BE2C (cell line): ENCODE results near the gene FAM83G.

Experiments used
- DNase-seq: peaks from one replicate; pipeline ENCODE4 v3.0.0-alpha.2; 2020
- H3K27me3 ChIP-seq: fragments of 250-450 bp; sonication (Bioruptor Pico); 2 replicates; pipeline ENCODE4 v1.5.1; 2020; ENCODE audit warnings: mild to moderate bottlenecking
- H3K36me3 ChIP-seq: fragments of 250-450 bp; sonication (Bioruptor Pico); 2 replicates; pipeline ENCODE4 v1.5.1; 2020; ENCODE audit warnings: mild to moderate bottlenecking
- H3K4me1 ChIP-seq: fragments of 250-450 bp; sonication (Bioruptor Pico); 2 replicates; pipeline ENCODE4 v1.5.1; 2020
- H3K4me3 ChIP-seq: 2 replicates; pipeline ENCODE4 v1.5.1; 2011; ENCODE audit warnings: low read depth, low read length
- H3K9me3 ChIP-seq: fragments of 250-450 bp; sonication (Bioruptor Pico); 2 replicates; pipeline ENCODE4 v1.5.1; 2020
- TF ChIP-seq, protein P1 (sequence below): IDR thresholded peaks from 2 replicates; pipeline ENCODE4 v1.5.1; 2012; ENCODE audit warnings: mild to moderate bottlenecking, low read depth, low read length

The FAM83G gene

DNA sequence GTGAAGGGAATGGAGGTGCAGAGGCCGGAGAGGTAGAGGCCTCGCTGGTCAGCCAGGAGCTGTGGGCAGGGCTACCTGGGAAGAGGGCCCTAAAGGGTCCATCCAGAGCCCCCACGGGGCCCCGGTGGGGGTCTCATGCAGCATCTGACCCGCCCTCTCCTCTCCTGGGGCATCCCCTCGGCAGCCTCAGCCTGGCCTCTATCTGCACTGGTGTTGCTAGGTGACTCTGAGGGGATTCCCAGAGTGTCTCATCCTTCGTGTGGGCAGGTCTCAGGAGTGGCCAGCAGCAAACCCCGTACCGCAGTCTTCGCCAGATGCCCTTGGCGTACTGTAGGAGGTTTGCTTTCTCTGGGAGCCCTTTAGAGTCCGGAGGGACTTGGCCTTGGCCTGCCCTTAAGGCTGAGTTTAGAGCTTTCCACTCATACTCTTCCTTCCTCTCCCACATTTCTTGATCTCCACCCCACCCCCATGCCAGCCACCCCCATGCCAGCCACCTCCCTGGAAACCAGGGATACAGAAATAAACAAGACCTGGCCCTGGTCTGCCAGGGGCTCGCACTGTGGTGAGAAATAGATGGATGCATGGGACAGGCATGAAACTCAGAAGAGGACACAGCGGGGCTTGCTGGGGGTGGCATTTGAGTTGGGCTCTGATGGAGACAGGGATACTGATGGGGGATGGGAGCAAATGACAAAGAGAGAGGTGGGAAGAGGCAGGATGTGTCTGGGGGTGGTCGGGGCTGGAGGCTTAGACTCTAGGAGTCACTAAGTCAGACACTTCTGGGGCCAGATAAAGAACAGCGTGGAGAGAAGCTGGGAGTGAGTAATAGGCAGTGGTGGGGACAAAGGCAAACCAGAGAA, 42.7 kb downstream of the FAM83G start:
- no peaks in the 10 kb centered on the region for H3K9me3 ChIP-seq
- no peaks in the 10 kb centered on the region for H3K4me1 ChIP-seq
- no peak for DNase-seq
- H3K27me3 ChIP-seq, result no peaks in the 10 kb centered on the region
- H3K4me3 ChIP-seq, result no peak overlapping the region
- H3K36me3 ChIP-seq, result no peaks in the 10 kb centered on the region
- TF ChIP-seq, protein P1, sequence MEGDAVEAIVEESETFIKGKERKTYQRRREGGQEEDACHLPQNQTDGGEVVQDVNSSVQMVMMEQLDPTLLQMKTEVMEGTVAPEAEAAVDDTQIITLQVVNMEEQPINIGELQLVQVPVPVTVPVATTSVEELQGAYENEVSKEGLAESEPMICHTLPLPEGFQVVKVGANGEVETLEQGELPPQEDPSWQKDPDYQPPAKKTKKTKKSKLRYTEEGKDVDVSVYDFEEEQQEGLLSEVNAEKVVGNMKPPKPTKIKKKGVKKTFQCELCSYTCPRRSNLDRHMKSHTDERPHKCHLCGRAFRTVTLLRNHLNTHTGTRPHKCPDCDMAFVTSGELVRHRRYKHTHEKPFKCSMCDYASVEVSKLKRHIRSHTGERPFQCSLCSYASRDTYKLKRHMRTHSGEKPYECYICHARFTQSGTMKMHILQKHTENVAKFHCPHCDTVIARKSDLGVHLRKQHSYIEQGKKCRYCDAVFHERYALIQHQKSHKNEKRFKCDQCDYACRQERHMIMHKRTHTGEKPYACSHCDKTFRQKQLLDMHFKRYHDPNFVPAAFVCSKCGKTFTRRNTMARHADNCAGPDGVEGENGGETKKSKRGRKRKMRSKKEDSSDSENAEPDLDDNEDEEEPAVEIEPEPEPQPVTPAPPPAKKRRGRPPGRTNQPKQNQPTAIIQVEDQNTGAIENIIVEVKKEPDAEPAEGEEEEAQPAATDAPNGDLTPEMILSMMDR, result no peak

DNA sequence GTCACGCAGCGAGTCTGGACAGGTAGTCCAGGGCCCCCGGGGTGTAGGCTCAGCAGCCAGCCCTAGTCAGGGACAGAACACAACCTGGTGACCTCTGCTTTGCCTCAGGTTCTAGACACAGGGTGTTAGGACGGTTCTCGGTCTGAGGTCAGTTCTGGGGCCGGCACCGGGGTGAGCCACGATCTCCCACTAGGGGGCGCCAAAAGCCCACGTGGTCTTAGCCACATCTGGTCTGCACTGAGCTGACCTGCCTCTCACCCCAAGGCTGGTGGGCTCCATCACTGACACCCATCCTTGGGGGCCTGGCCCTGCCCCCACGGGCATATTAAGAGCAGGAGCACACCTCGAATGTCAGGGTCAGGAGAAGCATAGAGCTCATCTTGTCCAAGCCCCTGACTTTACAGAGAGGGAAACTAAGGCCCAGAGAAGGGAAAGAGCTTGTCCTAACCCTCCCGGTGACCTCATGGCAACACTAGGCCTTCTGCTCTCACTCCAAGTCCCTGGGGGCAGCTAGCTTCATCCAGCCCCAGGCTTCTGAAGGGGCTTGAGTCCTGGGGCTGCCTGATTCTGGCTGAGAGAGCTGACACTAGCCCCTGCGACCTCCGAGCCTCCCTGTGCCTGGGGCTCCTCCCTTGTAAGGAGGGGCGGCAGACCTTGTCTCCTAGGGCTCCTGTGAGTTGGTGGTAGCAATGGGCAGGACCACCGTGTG, 43.6 kb downstream of the FAM83G start:
- Histone ChIP-seq H3K36me3 (no peaks in the 10 kb centered on the region), H3K9me3 (no peaks in the 10 kb centered on the region), H3K4me1 (no peaks in the 10 kb centered on the region), H3K27me3 (no peaks in the 10 kb centered on the region), H3K4me3 (no peak overlapping the region)
- TF ChIP-seq, protein P1, result peak; percentile 71
- DNase-seq, result peak; percentile 78

DNA sequence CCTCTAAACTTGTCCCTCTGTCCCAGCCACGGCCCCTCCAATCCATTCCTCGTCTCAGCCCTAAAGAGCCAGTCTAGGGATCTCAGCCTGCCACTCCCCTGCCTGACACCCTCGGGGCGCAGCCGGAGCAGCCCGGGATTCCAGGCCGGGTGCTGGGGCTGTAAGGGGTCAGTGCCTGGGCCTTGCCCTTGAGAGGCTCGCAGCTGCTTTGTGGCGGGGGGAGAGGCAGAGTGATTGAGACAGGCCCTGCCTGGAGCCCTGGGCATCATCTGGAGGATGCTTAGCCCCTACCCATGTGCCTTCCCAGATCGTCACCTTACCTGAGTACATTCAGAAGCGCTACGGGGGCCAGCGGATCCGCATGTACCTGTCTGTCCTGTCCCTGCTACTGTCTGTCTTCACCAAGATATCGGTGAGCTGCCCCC, 44.3 kb downstream of the FAM83G start:
- H3K9me3 ChIP-seq, result no peaks in the 10 kb centered on the region
- no peaks in the 10 kb centered on the region for H3K4me1 ChIP-seq
- H3K36me3 ChIP-seq, result no peaks in the 10 kb centered on the region
- no peak for DNase-seq
- TF ChIP-seq, protein P1, result no peak
- no peak overlapping the region for H3K4me3 ChIP-seq
- no peaks in the 10 kb centered on the region for H3K27me3 ChIP-seq

DNA sequence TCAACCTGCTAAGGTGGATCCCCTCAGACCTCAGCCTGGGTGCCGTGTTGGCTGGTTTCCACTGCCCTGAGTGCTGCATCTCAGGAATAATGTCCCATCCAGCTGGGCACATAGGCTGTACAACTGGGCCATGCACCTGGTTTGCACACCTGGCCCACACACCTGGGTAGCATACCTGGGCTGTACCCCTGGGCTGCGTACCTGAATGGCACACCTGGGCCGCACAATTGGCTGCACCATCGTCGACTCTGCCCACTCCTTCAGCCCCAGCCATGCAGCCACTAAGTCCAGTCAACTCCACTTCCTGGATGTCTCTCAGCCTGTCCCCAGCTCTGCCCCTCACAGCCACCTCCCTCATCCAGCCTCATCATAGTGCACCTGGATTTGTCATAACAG, 44.7 kb downstream of the FAM83G start:
- no peak for DNase-seq
- TF ChIP-seq, protein P1, result no peak

DNA sequence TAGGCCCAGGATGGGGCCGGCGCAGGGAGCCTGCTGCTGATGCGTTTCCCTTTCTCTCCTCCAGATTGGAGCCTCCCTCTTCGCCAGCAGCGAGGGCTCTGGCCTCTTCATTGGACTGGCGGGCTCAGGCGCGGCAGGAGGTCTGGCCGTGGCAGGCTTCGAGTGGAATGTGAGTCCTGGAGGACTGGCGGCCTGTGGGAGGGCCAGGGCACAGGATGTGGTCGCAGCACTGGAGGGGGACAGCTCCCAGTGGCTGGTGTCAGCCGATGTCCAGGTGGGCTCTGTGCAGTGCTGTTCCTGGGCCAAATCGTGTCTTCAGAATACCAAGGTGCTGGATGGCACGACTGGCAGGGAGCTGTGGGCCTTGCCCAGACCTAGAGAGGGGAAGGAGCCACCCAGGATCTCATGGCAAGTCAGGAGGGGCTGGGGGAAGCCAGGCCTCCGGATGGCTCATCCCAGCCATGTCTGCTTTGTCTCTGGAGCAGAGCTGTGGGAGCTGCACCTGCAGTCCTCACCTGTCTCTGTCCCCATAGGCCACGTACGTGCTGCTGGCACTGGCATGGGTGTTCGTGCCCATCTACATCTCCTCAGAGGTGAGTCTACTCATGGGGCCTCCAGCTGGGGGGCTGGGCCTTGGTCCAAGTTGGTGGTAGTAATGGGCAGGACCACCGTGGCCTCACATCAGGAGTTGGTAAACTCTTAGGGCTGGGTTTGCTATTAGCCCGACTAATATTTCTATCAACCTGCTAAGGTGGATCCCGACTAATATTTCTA, 45.3 kb downstream of the FAM83G start:
- Histone ChIP-seq H3K4me3 (no peak overlapping the region), H3K36me3 (no peaks in the 10 kb centered on the region), H3K27me3 (no peaks in the 10 kb centered on the region), H3K4me1 (no peaks in the 10 kb centered on the region), H3K9me3 (no peaks in the 10 kb centered on the region)
- DNase-seq, result no peak
- TF ChIP-seq, protein P1, result no peak

More for the DNA sequence above, 44.7 kb downstream of the FAM83G start:
- H3K36me3 ChIP-seq, result no peaks in the 10 kb centered on the region
- no peaks in the 10 kb centered on the region for H3K4me1 ChIP-seq
- no peaks in the 10 kb centered on the region for H3K9me3 ChIP-seq
- no peaks in the 10 kb centered on the region for H3K27me3 ChIP-seq
- H3K4me3 ChIP-seq, result no peak overlapping the region
